A673 (cell line): ENCODE data around the gene CDCA4. TPM values are rescaled to one million over a fixed set of nuclear protein-coding genes. Genes with fewer than 3 reads are reported as not detected.

Source experiments
- BruUV-seq: library from RNA; stranded (reverse); fragments of 400-500 nt; replicated peaks from 2 replicates; lab custom pipeline; 2021; lab: Mats Ljungman, UMichigan
- CTCF ChIA-PET: fragments of 300-600 bp; sonication (Branson Sonifier 250); formaldehyde crosslinking; loops from one replicate; lab custom pipeline; 2022; ENCODE audit warnings: antibody characterized with exemption; lab: Charles Lee
- POLR2A ChIA-PET: fragments of 300-600 bp; sonication (Branson Sonifier 250); formaldehyde crosslinking; loops from one replicate; lab custom pipeline; 2022; ENCODE audit warnings: antibody characterized with exemption; ENCODE audit not compliant: low non-redundant PET; lab: Charles Lee
- DNase-seq: peaks from one replicate; pipeline ENCODE4 v3.0.0-alpha.2; 2015; ENCODE audit warnings: low spot score
- H3K27ac ChIP-seq: fragments of 200-600 bp; sonication (generic); 2 replicates; pipeline ENCODE4 v1.5.1; 2016; ENCODE audit warnings: mixed run types, low read depth, mild to moderate bottlenecking, mixed read lengths, antibody characterized with exemption, low read length; ENCODE audit not compliant: poor library complexity, severe bottlenecking
- H3K27me3 ChIP-seq: fragments of 200-600 bp; sonication (generic); replicated peaks from 2 replicates; pipeline ENCODE4 v1.6.1; 2017; ENCODE audit warnings: mixed run types, low read depth, mild to moderate bottlenecking, mixed read lengths, antibody characterized with exemption, low read length; ENCODE audit not compliant: insufficient read depth, poor library complexity
- H3K36me3 ChIP-seq: fragments of 200-600 bp; sonication (generic); 2 replicates; pipeline ENCODE4 v1.6.1; 2016; ENCODE audit warnings: mixed run types, mild to moderate bottlenecking, mixed read lengths, antibody characterized with exemption, low read length; ENCODE audit not compliant: insufficient read depth, poor library complexity, severe bottlenecking
- H3K4me1 ChIP-seq: fragments of 200-600 bp; sonication (generic); 2 replicates; pipeline ENCODE4 v1.6.1; 2017; ENCODE audit warnings: mixed run types, mild to moderate bottlenecking, mixed read lengths, antibody characterized with exemption, low read length; ENCODE audit not compliant: insufficient read depth, poor library complexity, severe bottlenecking
- H3K4me3 ChIP-seq: fragments of 200-600 bp; sonication (generic); 2 replicates; pipeline ENCODE4 v1.5.1; 2016; ENCODE audit warnings: low read depth, mixed run types, mild to moderate bottlenecking, mixed read lengths, low read length; ENCODE audit not compliant: poor library complexity, severe bottlenecking
- H3K9me3 ChIP-seq: fragments of 200-600 bp; sonication (generic); 2 replicates; pipeline ENCODE4 v1.6.1; 2016; ENCODE audit warnings: mixed run types, low read depth, mild to moderate bottlenecking, mixed read lengths, antibody characterized with exemption, low read length; ENCODE audit not compliant: poor library complexity, severe bottlenecking
- CTCF ChIP-seq: fragments of 300-800, 200-600 bp; sonication (generic); conservative IDR thresholded peaks from 2 replicates; pipeline ENCODE4 v1.5.1; 2017; ENCODE audit warnings: low read depth, mild to moderate bottlenecking, antibody characterized with exemption, low read length, moderate library complexity, mixed read lengths
- EZH2 ChIP-seq: fragments of 200-600 bp; sonication (generic); IDR thresholded peaks from 2 replicates; pipeline ENCODE4 v1.6.1; 2017; ENCODE audit warnings: borderline replicate concordance, low read depth, mild to moderate bottlenecking, mixed read lengths, antibody characterized with exemption, low read length; ENCODE audit not compliant: poor library complexity, severe bottlenecking
- intact Hi-C: fragments of 100-400 bp; cut with micrococcal nuclease; formaldehyde crosslinking; loops from one replicate; pipeline ENCODE4 v1.10.0; 2022; ENCODE audit not compliant: unreplicated experiment
- total RNA-seq: library from RNA; stranded (reverse); gene quantifications from 2 replicates; pipeline ENCODE4 v1.2.3, GENCODE V29; 2021

The CDCA4 gene
- total RNA-seq, 1 experiment from 2014 or later = 49.7 TPM

- POLR2A ChIA-PET = interaction anchor here (0.6 kb wide), 1 partner anchor 108 kb away, joined by 3 read pairs; no protein-coding TSS in a partner anchor
- TF ChIP-seq EZH2 (no peak), CTCF (no peak)
- Histone ChIP-seq H3K27me3 (no peaks in the 10 kb centered on the region), H3K4me3 (peak within 1 kb of the TSS; percentile 51), H3K27ac (no peak within 1 kb of the TSS), H3K9me3 (no peaks in the 10 kb centered on the region), H3K4me1 (peaks cover 8% of the 10 kb centered on the region), H3K36me3 (no peaks in the 10 kb centered on the region)
- intact Hi-C loops = no loop called here
- no TSS peak for BruUV-seq
- peak; percentile 76 for DNase-seq
- CTCF ChIA-PET = no interaction called here
Observed at GRCh38 chr14:104977681-104978653, 42.9 kb downstream of the CDCA4 start, which contains the start of gene AHNAK2. AHNAK2 (minus strand) TSS chr14:104978374; CDS start chr14:104978237, 137 bp downstream.

DNA sequence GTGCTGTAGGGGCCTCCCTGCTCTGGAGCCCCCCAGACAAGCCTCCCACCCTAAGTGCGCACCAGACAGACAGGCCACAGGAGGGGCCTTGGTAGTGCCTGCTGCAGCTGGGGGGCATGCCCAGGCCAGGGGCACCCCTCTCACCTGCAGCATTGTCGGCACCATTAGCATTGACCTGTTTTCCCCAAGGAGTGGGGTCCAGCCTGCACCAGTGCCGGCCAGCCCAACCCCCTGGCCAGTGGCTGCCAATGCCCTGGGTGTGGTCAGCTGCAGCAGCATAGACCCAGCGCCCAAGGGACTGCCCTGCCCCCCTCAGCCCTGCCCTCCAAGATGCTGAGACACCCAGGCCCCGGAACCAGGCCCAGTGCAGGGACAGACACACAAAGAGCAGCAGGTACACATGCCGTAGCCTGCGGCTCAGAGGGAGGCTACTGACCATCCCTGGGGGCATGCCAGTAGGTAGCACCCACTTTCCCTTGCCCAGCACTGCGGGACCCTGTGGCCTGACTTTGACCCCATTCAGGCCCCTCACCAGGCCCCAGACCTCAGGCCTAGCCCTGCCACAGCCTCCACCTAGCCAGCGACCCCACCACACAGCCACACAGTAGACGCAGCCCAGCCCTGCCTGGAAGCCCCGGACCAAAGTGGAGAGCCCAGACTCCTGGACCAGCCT lies 43.7 kb downstream of the CDCA4 start:
- no TSS peak for BruUV-seq
- POLR2A ChIA-PET = no interaction called here
- H3K9me3 ChIP-seq = no peaks in the 10 kb centered on the region
- no peak overlapping the region for H3K27ac ChIP-seq
- peaks cover 8% of the 10 kb centered on the region for H3K4me1 ChIP-seq
- no peak for TF ChIP-seq EZH2
- TF ChIP-seq CTCF = no peak
- CTCF ChIA-PET = no interaction called here
- H3K36me3 ChIP-seq = no peaks in the 10 kb centered on the region
- intact Hi-C loops = no loop called here
- no peak for DNase-seq
- H3K27me3 ChIP-seq = no peaks in the 10 kb centered on the region
- peak overlapping the region; percentile 51 for H3K4me3 ChIP-seq

- peaks cover 8% of the 10 kb centered on the region for H3K4me1 ChIP-seq
- peak; percentile 76 for DNase-seq
- POLR2A ChIA-PET = no interaction called here
- TF ChIP-seq EZH2 (no peak), CTCF (peak; percentile 87)
- no TSS peak for BruUV-seq
- no peak overlapping the region for H3K4me3 ChIP-seq
- H3K9me3 ChIP-seq = no peaks in the 10 kb centered on the region
- CTCF ChIA-PET = interaction anchor here (0.6 to 1.5 kb wide), 3 partner anchors 9 to 69 kb away, joined by 3 to 13 read pairs (median 4); partner anchors contain the start of gene CLBA1
- no peak overlapping the region for H3K27ac ChIP-seq
- H3K27me3 ChIP-seq = no peaks in the 10 kb centered on the region
- no peaks in the 10 kb centered on the region for H3K36me3 ChIP-seq
- intact Hi-C loops = loop anchor here (1.0 kb wide), 1 partner anchor 69 kb away; no protein-coding TSS in a partner anchor
Observed at GRCh38 chr14:104976198-104977007, 44.5 kb downstream of the CDCA4 start.
